WTC11 (cell line): ENCODE results near the gene LPCAT1. TPM values are rescaled to one million over a fixed set of nuclear protein-coding genes. Genes with fewer than 3 reads are reported as not detected.

ENCODE experiments used
- ATAC-seq: fragments of 200-7000 bp; cut with Tn5 transposase; 2 replicates; pipeline ENCODE4 v1.10.0; 2021; ENCODE audit warnings: mild to moderate bottlenecking, moderate library complexity
- CTCF ChIA-PET: fragments of 300-600 bp; sonication (Branson Sonifier 250); formaldehyde crosslinking; loops from one replicate; lab custom pipeline; 2021; ENCODE audit warnings: antibody characterized with exemption; lab: Charles Lee
- POLR2A ChIA-PET: fragments of 350-600 bp; sonication (Branson Sonifier 250); formaldehyde crosslinking; loops from one replicate; lab custom pipeline; 2021; ENCODE audit warnings: antibody characterized with exemption; lab: Charles Lee
- DNase-seq: peaks from one replicate; pipeline ENCODE4 v3.0.0; 2021; ENCODE audit warnings: low spot score
- H3K27ac Mint-ChIP-seq: 2 replicates; pipeline ENCODE4 v1.8.0; 2021; ENCODE audit warnings: mixed read lengths
- H3K27me3 Mint-ChIP-seq: 2 replicates; pipeline ENCODE4 v1.8.0; 2021; ENCODE audit warnings: low read depth, mild to moderate bottlenecking, moderate library complexity, mixed read lengths
- H3K36me3 Mint-ChIP-seq: 2 replicates; pipeline ENCODE4 v1.8.0; 2021; ENCODE audit warnings: mixed read lengths
- H3K4me1 Mint-ChIP-seq: 2 replicates; pipeline ENCODE4 v1.8.0; 2022; ENCODE audit warnings: mixed read lengths
- H3K4me3 Mint-ChIP-seq: 2 replicates; pipeline ENCODE4 v1.8.0; 2021; ENCODE audit warnings: mild to moderate bottlenecking, moderate library complexity, mixed read lengths
- H3K9me3 Mint-ChIP-seq: 2 replicates; pipeline ENCODE4 v1.8.0; 2021; ENCODE audit warnings: mixed read lengths
- ARID4B ChIP-seq: sonication (generic); formaldehyde crosslinking; IDR thresholded peaks from 2 replicates; pipeline ENCODE4 v1.8.0; 2023; ENCODE audit warnings: missing genetic modification reagents, mild to moderate bottlenecking, borderline replicate concordance
- ATF1 ChIP-seq: sonication (generic); formaldehyde crosslinking; IDR thresholded peaks from 2 replicates; pipeline ENCODE4 v1.8.1; 2023; ENCODE audit warnings: mild to moderate bottlenecking, moderate library complexity, missing genetic modification reagents
- CREM ChIP-seq: sonication (generic); formaldehyde crosslinking; IDR thresholded peaks from 2 replicates; pipeline ENCODE4 v1.8.1; 2022; ENCODE audit warnings: mild to moderate bottlenecking, missing genetic modification reagents, moderate library complexity
- CTCF ChIP-seq: fragments of 200-600 bp; IDR thresholded peaks from 2 replicates; pipeline ENCODE4 v1.8.0; 2022; ENCODE audit warnings: antibody characterized with exemption
- E2F4 ChIP-seq: sonication (generic); formaldehyde crosslinking; IDR thresholded peaks from 2 replicates; pipeline ENCODE4 v1.8.1; 2022; ENCODE audit warnings: low read depth, mild to moderate bottlenecking, moderate library complexity, missing genetic modification reagents, borderline replicate concordance
- EMX1 ChIP-seq: fragments of 250-450 bp; sonication (Bioruptor Pico); IDR thresholded peaks from 2 replicates; pipeline ENCODE4 v1.8.0; 2021; ENCODE audit warnings: mild to moderate bottlenecking
- GRHL2 ChIP-seq: fragments of 250-450 bp; sonication (Bioruptor Pico); IDR thresholded peaks from 2 replicates; pipeline ENCODE4 v1.8.0; 2022; ENCODE audit warnings: mild to moderate bottlenecking, moderate library complexity; ENCODE audit not compliant: insufficient replicate concordance, severe bottlenecking
- GTF2I ChIP-seq: fragments of 250-450 bp; sonication (Bioruptor Pico); conservative IDR thresholded peaks from 2 replicates; pipeline ENCODE4 v1.4.0; 2021; ENCODE audit warnings: mild to moderate bottlenecking
- KAT7 ChIP-seq: sonication (generic); formaldehyde crosslinking; IDR thresholded peaks from 2 replicates; pipeline ENCODE4 v1.8.1; 2023; ENCODE audit warnings: missing genetic modification reagents, mild to moderate bottlenecking, borderline replicate concordance
- NFYB ChIP-seq: sonication (generic); formaldehyde crosslinking; conservative IDR thresholded peaks from 2 replicates; pipeline ENCODE4 v1.8.0; 2022; ENCODE audit warnings: low read depth, missing genetic modification reagents
- RELA ChIP-seq: sonication (generic); formaldehyde crosslinking; IDR thresholded peaks from 2 replicates; pipeline ENCODE4 v1.8.1; 2022; ENCODE audit warnings: missing genetic modification reagents, mild to moderate bottlenecking, borderline replicate concordance
- SMAD4 ChIP-seq: sonication (generic); formaldehyde crosslinking; IDR thresholded peaks from 2 replicates; pipeline ENCODE4 v1.8.0; 2022; ENCODE audit warnings: mild to moderate bottlenecking, missing genetic modification reagents
- TEAD1 ChIP-seq: sonication (generic); formaldehyde crosslinking; IDR thresholded peaks from 2 replicates; pipeline ENCODE4 v1.8.0; 2022; ENCODE audit warnings: mild to moderate bottlenecking, missing genetic modification reagents
- TP53 ChIP-seq: sonication (generic); formaldehyde crosslinking; IDR thresholded peaks from 2 replicates; pipeline ENCODE4 v1.8.1; 2023; ENCODE audit warnings: mild to moderate bottlenecking, missing genetic modification reagents
- ZBTB21 ChIP-seq: sonication (generic); formaldehyde crosslinking; IDR thresholded peaks from 2 replicates; pipeline ENCODE4 v1.8.1; 2023; ENCODE audit warnings: mild to moderate bottlenecking, missing genetic modification reagents, borderline replicate concordance
- ZMAT4 ChIP-seq: fragments of 250-450 bp; sonication (Bioruptor Pico); IDR thresholded peaks from 2 replicates; pipeline ENCODE4 v1.9.0; 2021; ENCODE audit warnings: mild to moderate bottlenecking
- ZNF121 ChIP-seq: sonication (generic); formaldehyde crosslinking; IDR thresholded peaks from 2 replicates; pipeline ENCODE4 v1.8.0; 2023; ENCODE audit warnings: missing genetic modification reagents
- ZNF138 ChIP-seq: sonication (generic); formaldehyde crosslinking; conservative IDR thresholded peaks from 2 replicates; pipeline ENCODE4 v1.8.1; 2022; ENCODE audit warnings: mild to moderate bottlenecking, moderate library complexity, missing genetic modification reagents
- ZNF263 ChIP-seq: sonication (generic); formaldehyde crosslinking; IDR thresholded peaks from 2 replicates; pipeline ENCODE4 v1.8.1; 2022; ENCODE audit warnings: low read depth, mild to moderate bottlenecking, moderate library complexity, missing genetic modification reagents
- ZNF317 ChIP-seq: sonication (generic); formaldehyde crosslinking; IDR thresholded peaks from 2 replicates; pipeline ENCODE4 v1.8.1; 2023; ENCODE audit warnings: low read depth, mild to moderate bottlenecking, moderate library complexity, missing genetic modification reagents, borderline replicate concordance
- ZNF416 ChIP-seq: fragments of 250-450 bp; sonication (Bioruptor Pico); IDR thresholded peaks from 2 replicates; pipeline ENCODE4 v1.9.0; 2021; ENCODE audit warnings: mild to moderate bottlenecking, inconsistent platforms
- total RNA-seq: library from RNA; stranded (reverse); gene quantifications from 3 replicates; pipeline ENCODE4 v1.2.3, GENCODE V29; 2021
- TF ChIP-seq, protein P1 (sequence below): sonication (generic); formaldehyde crosslinking; conservative IDR thresholded peaks from 2 replicates; pipeline ENCODE4 v1.8.1; 2023; ENCODE audit warnings: mild to moderate bottlenecking, low read depth, missing genetic modification reagents, moderate library complexity
- TF ChIP-seq, protein P2 (sequence below): fragments of 250-450 bp; sonication (Bioruptor Pico); IDR thresholded peaks from 2 replicates; pipeline ENCODE4 v1.9.0; 2021; ENCODE audit warnings: moderate library complexity, mild to moderate bottlenecking, inconsistent platforms, borderline replicate concordance

The LPCAT1 gene
- total RNA-seq, 1 experiment from 2014 or later = 206 TPM

GRCh38 chr5:1546556-1546955 lies 22.8 kb upstream of the LPCAT1 start:
- CTCF ChIA-PET = no interaction called here
- Mint-ChIP-seq H3K27me3 (no peaks in the 10 kb centered on the region), H3K9me3 (peaks cover 7% of the 10 kb centered on the region; the same call in 1 of the 2 replicates)
- TF ChIP-seq ZMAT4 (CRISPR knock-in tag) = no peak
- TF ChIP-seq E2F4 (CRISPR knock-in tag) = no peak
- TF ChIP-seq ATF1 = no peak
- no peak for TF ChIP-seq ZNF138 (CRISPR knock-in tag)
- no peak for TF ChIP-seq NFYB (CRISPR knock-in tag)
- no peak for TF ChIP-seq ZBTB21
- TF ChIP-seq EMX1 (CRISPR knock-in tag) = no peak
- no peak for TF ChIP-seq SMAD4 (CRISPR knock-in tag)
- TF ChIP-seq, all 79 proteins: peak for 0
- Mint-ChIP-seq H3K27ac (no peak overlapping the region), H3K36me3 (no peaks in the 10 kb centered on the region), H3K4me1 (no peaks in the 10 kb centered on the region), H3K4me3 (no peak overlapping the region)
- no peak for ATAC-seq
- POLR2A ChIA-PET = no interaction called here
- DNase-seq = no peak

- H3K9me3 Mint-ChIP-seq = peaks cover 7% of the 10 kb centered on the region; the same call in 1 of the 2 replicates
- H3K4me1 Mint-ChIP-seq = no peaks in the 10 kb centered on the region
- CTCF ChIA-PET = interaction anchor here (0.6 kb wide), 1 partner anchor 15 kb away, joined by 3 read pairs; no protein-coding TSS in a partner anchor
- POLR2A ChIA-PET = no interaction called here
- DNase-seq (no peak), ATAC-seq (no peak)
- no peak overlapping the region for H3K4me3 Mint-ChIP-seq
- no peaks in the 10 kb centered on the region for H3K36me3 Mint-ChIP-seq
- no peaks in the 10 kb centered on the region for H3K27me3 Mint-ChIP-seq
- H3K27ac Mint-ChIP-seq = 0 out of 2 replicates have a peak overlapping the region, but pooled peaks have one; percentile 8
- TF ChIP-seq NFYB (CRISPR knock-in tag) (no peak), ARID4B (CRISPR knock-in tag) (no peak), ZNF416 (CRISPR knock-in tag) (no peak), ZNF263 (CRISPR knock-in tag) (no peak), TEAD1 (CRISPR knock-in tag) (no peak), KAT7 (CRISPR knock-in tag) (no peak), RELA (CRISPR knock-in tag) (no peak), ZNF121 (CRISPR knock-in tag) (no peak), TP53 (no peak), ZMAT4 (CRISPR knock-in tag) (no peak), GTF2I (no peak), CTCF (no peak), CREM (CRISPR knock-in tag) (no peak), GRHL2 (CRISPR knock-in tag) (no peak), ZNF317 (no peak)
- TF ChIP-seq, protein P1, sequence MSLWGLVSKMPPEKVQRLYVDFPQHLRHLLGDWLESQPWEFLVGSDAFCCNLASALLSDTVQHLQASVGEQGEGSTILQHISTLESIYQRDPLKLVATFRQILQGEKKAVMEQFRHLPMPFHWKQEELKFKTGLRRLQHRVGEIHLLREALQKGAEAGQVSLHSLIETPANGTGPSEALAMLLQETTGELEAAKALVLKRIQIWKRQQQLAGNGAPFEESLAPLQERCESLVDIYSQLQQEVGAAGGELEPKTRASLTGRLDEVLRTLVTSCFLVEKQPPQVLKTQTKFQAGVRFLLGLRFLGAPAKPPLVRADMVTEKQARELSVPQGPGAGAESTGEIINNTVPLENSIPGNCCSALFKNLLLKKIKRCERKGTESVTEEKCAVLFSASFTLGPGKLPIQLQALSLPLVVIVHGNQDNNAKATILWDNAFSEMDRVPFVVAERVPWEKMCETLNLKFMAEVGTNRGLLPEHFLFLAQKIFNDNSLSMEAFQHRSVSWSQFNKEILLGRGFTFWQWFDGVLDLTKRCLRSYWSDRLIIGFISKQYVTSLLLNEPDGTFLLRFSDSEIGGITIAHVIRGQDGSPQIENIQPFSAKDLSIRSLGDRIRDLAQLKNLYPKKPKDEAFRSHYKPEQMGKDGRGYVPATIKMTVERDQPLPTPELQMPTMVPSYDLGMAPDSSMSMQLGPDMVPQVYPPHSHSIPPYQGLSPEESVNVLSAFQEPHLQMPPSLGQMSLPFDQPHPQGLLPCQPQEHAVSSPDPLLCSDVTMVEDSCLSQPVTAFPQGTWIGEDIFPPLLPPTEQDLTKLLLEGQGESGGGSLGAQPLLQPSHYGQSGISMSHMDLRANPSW (CRISPR knock-in tag) = no peak
- TF ChIP-seq, protein P2, sequence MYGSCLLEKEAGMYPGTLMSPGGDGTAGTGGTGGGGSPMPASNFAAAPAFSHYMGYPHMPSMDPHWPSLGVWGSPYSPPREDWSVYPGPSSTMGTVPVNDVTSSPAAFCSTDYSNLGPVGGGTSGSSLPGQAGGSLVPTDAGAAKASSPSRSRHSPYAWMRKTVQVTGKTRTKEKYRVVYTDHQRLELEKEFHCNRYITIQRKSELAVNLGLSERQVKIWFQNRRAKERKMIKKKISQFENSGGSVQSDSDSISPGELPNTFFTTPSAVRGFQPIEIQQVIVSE (CRISPR knock-in tag) = no peak
Measured at GRCh38 chr5:1545805-1546355, 22.1 kb upstream of the LPCAT1 start.
